K562 (cell line): ENCODE results near the gene DYNC2I2. TPM values are rescaled to one million over a fixed set of nuclear protein-coding genes. Genes with fewer than 3 reads are reported as not detected.

Experiments used
- ARID2 ChIP-seq: fragments of 450-650 bp; IDR thresholded peaks from 2 replicates; pipeline ENCODE4 v1.6.1; 2017; ENCODE audit warnings: antibody characterized with exemption, mild to moderate bottlenecking
- BDP1 ChIP-seq: IDR thresholded peaks from 3 replicates; pipeline ENCODE4 v1.6.1; 2011; ENCODE audit not compliant: insufficient read length, insufficient read depth
- CTBP1 ChIP-seq: fragments of 450-650 bp; IDR thresholded peaks from 2 replicates; pipeline ENCODE4 v1.6.1; 2016; ENCODE audit warnings: borderline replicate concordance
- ETV1 ChIP-seq: fragments of 450-650 bp; conservative IDR thresholded peaks from 2 replicates; pipeline ENCODE4 v1.6.1; 2016; ENCODE audit warnings: missing genetic modification characterization, control low read depth, low read depth, missing compliant biosample characterization
- HIVEP1 ChIP-seq: fragments of 250-450 bp; sonication (Bioruptor Pico); IDR thresholded peaks from 2 replicates; pipeline ENCODE4 v1.4.0; 2020; ENCODE audit warnings: mild to moderate bottlenecking
- KLF1 ChIP-seq: fragments of 450-650 bp; IDR thresholded peaks from 2 replicates; pipeline ENCODE4 v1.6.1; 2016; ENCODE audit warnings: missing genetic modification characterization, missing compliant biosample characterization
- L3MBTL2 ChIP-seq: fragments of 450-650 bp; IDR thresholded peaks from 2 replicates; pipeline ENCODE4 v1.6.1; 2016; ENCODE audit warnings: mild to moderate bottlenecking, moderate library complexity
- POLR2G ChIP-seq: fragments of 200-400 bp; formaldehyde crosslinking; IDR thresholded peaks from 2 replicates; pipeline ENCODE4 v1.6.1; 2017; ENCODE audit warnings: low read depth, mild to moderate bottlenecking, antibody characterized with exemption, low read length, moderate library complexity
- SMAD2 ChIP-seq: fragments of 150-350 bp; IDR thresholded peaks from 2 replicates; pipeline ENCODE4 v1.6.1; 2014; ENCODE audit warnings: low read depth, mild to moderate bottlenecking, low read length
- SMARCA5 ChIP-seq: fragments of 450-650 bp; IDR thresholded peaks from 2 replicates; pipeline ENCODE4 v1.6.1; 2016
- SMARCB1 ChIP-seq: IDR thresholded peaks from 2 replicates; pipeline ENCODE4 v1.6.1; 2011; ENCODE audit warnings: improper control_type of control experiment, low read depth; ENCODE audit not compliant: insufficient read length
- TBL1XR1 ChIP-seq, 2 experiments: IDR thresholded peaks; 2 replicates each; pipeline ENCODE4 v1.6.1; 2012; ENCODE audit warnings: improper control_type of control experiment in 2 of 2, low read length in 2 of 2, mild to moderate bottlenecking in 1 of 2
- ZFP91 ChIP-seq: sonication (generic); formaldehyde crosslinking; IDR thresholded peaks from 2 replicates; pipeline ENCODE4 v1.8.0; 2022; ENCODE audit warnings: mild to moderate bottlenecking, missing genetic modification reagents
- ZNF239 ChIP-seq: fragments of 250-450 bp; sonication (Bioruptor Pico); IDR thresholded peaks from 2 replicates; pipeline ENCODE4 v1.4.0; 2020; ENCODE audit warnings: mild to moderate bottlenecking
- ZNF277 ChIP-seq: fragments of 250-450 bp; sonication (Bioruptor Pico); IDR thresholded peaks from 2 replicates; pipeline ENCODE4 v1.8.0; 2022; ENCODE audit warnings: inconsistent platforms, mild to moderate bottlenecking, moderate library complexity, borderline replicate concordance
- ZNF311 ChIP-seq: fragments of 250-450 bp; sonication (Bioruptor Pico); IDR thresholded peaks from 2 replicates; pipeline ENCODE4 v1.4.0; 2020; ENCODE audit warnings: mild to moderate bottlenecking, moderate library complexity
- ZNF316 ChIP-seq: fragments of 450-650 bp; IDR thresholded peaks from 2 replicates; pipeline ENCODE4 v1.6.1; 2016
- ZNF444 ChIP-seq: fragments of 250-450 bp; sonication (Bioruptor Pico); IDR thresholded peaks from 2 replicates; pipeline ENCODE4 v1.4.0; 2020; ENCODE audit warnings: mild to moderate bottlenecking, moderate library complexity
- polyA plus RNA-seq, 8 experiments: library from polyadenylated mRNA; depleted of rRNA in 4 of 8; stranded (reverse) in 5 of 8; unstranded in 3 of 8; fragments of >200 nt; fragmentation: Nextera tagmentation in 2 of 8; fragmentation: Illumina TruSeq in 1 of 8; extraction: Ambion mirVana in 2 of 8; extraction: Trizol in 1 of 8; gene quantifications; 2 replicates each; pipeline versions ENCODE4 v1.2.1 to v1.2.3, GENCODE V29; 2011 to 2014; ENCODE audit warnings: inconsistent platforms in 1 of 8, missing spikeins in 1 of 8
- total RNA-seq, 7 experiments: library from RNA; depleted of rRNA in 6 of 7; stranded (reverse); fragments of >200 nt in 6 of 7; fragmentation: Illumina TruSeq in 2 of 7; extraction: Trizol in 2 of 7; gene quantifications; 2 replicates each; pipeline versions ENCODE4 v1.2.1 to v1.2.3, GENCODE V29; 2011 to 2021; ENCODE audit warnings: low replicate concordance in 1 of 7
- TF ChIP-seq, protein P1 (sequence below): sonication (generic); formaldehyde crosslinking; IDR thresholded peaks from 2 replicates; pipeline ENCODE4 v1.8.0; 2022; ENCODE audit warnings: mild to moderate bottlenecking, missing genetic modification reagents
- TF ChIP-seq, protein P2 (sequence below): sonication (generic); formaldehyde crosslinking; IDR thresholded peaks from 2 replicates; pipeline ENCODE4 v1.8.1; 2023; ENCODE audit warnings: missing genetic modification reagents, mild to moderate bottlenecking, borderline replicate concordance

The DYNC2I2 gene
- total and polyA plus RNA-seq, 9 of the 15 experiments (the other 6 are each of a cell fraction or from before 2014, with no cell fraction given): 1.5 to 249 (median 70.0) TPM

GRCh38 chr9:128656416-128657343 is at the start of gene DYNC2I2 (continued):
- no peak for TF ChIP-seq ZNF277 (CRISPR knock-in tag)
- TF ChIP-seq, protein P1, sequence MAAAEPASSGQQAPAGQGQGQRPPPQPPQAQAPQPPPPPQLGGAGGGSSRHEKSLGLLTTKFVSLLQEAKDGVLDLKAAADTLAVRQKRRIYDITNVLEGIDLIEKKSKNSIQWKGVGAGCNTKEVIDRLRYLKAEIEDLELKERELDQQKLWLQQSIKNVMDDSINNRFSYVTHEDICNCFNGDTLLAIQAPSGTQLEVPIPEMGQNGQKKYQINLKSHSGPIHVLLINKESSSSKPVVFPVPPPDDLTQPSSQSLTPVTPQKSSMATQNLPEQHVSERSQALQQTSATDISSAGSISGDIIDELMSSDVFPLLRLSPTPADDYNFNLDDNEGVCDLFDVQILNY: peak; percentile 98; the same call in 1 of the 2 replicates
- TF ChIP-seq CTBP1: peak; percentile 98
- no peak for TF ChIP-seq BDP1
- peak; percentile 92 for TF ChIP-seq ETV1
- no peak for TF ChIP-seq SMAD2
- TF ChIP-seq TBL1XR1 (IDR thresholded peaks at IDR 0.05; ENCODE audit: low read length in 2 of 2): peak; percentile 66 to 68; a peak in 2 of 4 replicates
- peak; percentile 99 for TF ChIP-seq KLF1 (tag)
- peak; percentile 98 for TF ChIP-seq L3MBTL2
- peak; percentile 73; the same call in 1 of the 2 replicates for TF ChIP-seq ZFP91 (CRISPR knock-in tag)
- TF ChIP-seq SMARCA5: no peak
- no peak for TF ChIP-seq SMARCB1
- TF ChIP-seq ZNF239 (CRISPR knock-in tag): peak; percentile 79
- TF ChIP-seq ZNF311 (CRISPR knock-in tag): peak; percentile 81
- no peak for TF ChIP-seq ZNF316
- TF ChIP-seq ZNF444 (CRISPR knock-in tag): peak; percentile 65; the same call in 1 of the 2 replicates
- peak; percentile 86 for TF ChIP-seq HIVEP1 (CRISPR knock-in tag)
- TF ChIP-seq ARID2: no peak; the same call in 1 of the 2 replicates
- TF ChIP-seq, protein P2, sequence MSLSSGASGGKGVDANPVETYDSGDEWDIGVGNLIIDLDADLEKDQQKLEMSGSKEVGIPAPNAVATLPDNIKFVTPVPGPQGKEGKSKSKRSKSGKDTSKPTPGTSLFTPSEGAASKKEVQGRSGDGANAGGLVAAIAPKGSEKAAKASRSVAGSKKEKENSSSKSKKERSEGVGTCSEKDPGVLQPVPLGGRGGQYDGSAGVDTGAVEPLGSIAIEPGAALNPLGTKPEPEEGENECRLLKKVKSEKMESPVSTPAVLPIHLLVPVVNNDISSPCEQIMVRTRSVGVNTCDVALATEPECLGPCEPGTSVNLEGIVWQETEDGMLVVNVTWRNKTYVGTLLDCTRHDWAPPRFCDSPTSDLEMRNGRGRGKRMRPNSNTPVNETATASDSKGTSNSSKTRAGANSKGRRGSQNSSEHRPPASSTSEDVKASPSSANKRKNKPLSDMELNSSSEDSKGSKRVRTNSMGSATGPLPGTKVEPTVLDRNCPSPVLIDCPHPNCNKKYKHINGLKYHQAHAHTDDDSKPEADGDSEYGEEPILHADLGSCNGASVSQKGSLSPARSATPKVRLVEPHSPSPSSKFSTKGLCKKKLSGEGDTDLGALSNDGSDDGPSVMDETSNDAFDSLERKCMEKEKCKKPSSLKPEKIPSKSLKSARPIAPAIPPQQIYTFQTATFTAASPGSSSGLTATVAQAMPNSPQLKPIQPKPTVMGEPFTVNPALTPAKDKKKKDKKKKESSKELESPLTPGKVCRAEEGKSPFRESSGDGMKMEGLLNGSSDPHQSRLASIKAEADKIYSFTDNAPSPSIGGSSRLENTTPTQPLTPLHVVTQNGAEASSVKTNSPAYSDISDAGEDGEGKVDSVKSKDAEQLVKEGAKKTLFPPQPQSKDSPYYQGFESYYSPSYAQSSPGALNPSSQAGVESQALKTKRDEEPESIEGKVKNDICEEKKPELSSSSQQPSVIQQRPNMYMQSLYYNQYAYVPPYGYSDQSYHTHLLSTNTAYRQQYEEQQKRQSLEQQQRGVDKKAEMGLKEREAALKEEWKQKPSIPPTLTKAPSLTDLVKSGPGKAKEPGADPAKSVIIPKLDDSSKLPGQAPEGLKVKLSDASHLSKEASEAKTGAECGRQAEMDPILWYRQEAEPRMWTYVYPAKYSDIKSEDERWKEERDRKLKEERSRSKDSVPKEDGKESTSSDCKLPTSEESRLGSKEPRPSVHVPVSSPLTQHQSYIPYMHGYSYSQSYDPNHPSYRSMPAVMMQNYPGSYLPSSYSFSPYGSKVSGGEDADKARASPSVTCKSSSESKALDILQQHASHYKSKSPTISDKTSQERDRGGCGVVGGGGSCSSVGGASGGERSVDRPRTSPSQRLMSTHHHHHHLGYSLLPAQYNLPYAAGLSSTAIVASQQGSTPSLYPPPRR: peak; percentile 99
- TF ChIP-seq POLR2G: peak; percentile 99
